AG09319 (cell line): Measurements from ENCODE around the gene LTBR.

Source experiments
- DNase-seq: peaks from one replicate; pipeline ENCODE4 v3.0.0-alpha.2; 2010; ENCODE audit warnings: low read depth; ENCODE audit errors: extremely low read depth
- CTCF ChIP-seq: IDR thresholded peaks from 2 replicates; pipeline ENCODE4 v1.5.1; 2011; ENCODE audit warnings: low read depth, mild to moderate bottlenecking, inconsistent platforms, low read length, moderate library complexity

Gene LTBR

GRCh38 chr12:6367065-6367968, 16.6 kb upstream of the LTBR start:
- no peak for DNase-seq
- peak; percentile 15 for TF ChIP-seq CTCF

GRCh38 chr12:6367969-6368892, 15.7 kb upstream of the LTBR start:
- no peak for TF ChIP-seq CTCF
- no peak for DNase-seq

GRCh38 chr12:6368906-6369525, 14.9 kb upstream of the LTBR start:
- no peak for DNase-seq
- no peak for TF ChIP-seq CTCF

GRCh38 chr12:6369916-6370575, 13.9 kb upstream of the LTBR start:
- DNase-seq = no peak
- TF ChIP-seq CTCF = no peak

GRCh38 chr12:6370576-6370935, 13.4 kb upstream of the LTBR start:
- DNase-seq = no peak
- TF ChIP-seq CTCF = no peak

- DNase-seq = no peak
- TF ChIP-seq CTCF = peak; percentile 29
These were observed 12.8 kb upstream of the LTBR start for GRCh38 chr12:6370994-6371754.
